Mucosa of descending colon (tissue), 3 donors: ENCODE results near the gene ERCC8. TPM values are rescaled to one million over a fixed set of nuclear protein-coding genes. Genes with fewer than 3 reads are reported as not detected.

ENCODE experiments used
- ATAC-seq: fragments of 200-7000 bp; cut with Tn5 transposase; one replicate; pipeline ENCODE4 v1.9.1; 2020; ENCODE audit warnings: mild to moderate bottlenecking, moderate library complexity
- DNase-seq, 3 donors: peaks; one replicate each; pipeline ENCODE4 v3.0.0-alpha.2; 2020
- H3K36me3 ChIP-seq: fragments of 200-600 bp; one replicate; pipeline ENCODE4 v1.8.0; 2021; ENCODE audit warnings: low read depth, mild to moderate bottlenecking
- H3K4me1 ChIP-seq: fragments of 200-600 bp; one replicate; pipeline ENCODE4 v1.8.0; 2021; ENCODE audit warnings: low read depth, mild to moderate bottlenecking
- H3K4me3 ChIP-seq: fragments of 200-600 bp; one replicate; pipeline ENCODE4 v1.8.0; 2021; ENCODE audit warnings: mild to moderate bottlenecking
- H3K9me3 ChIP-seq: fragments of 200-600 bp; one replicate; pipeline ENCODE4 v1.8.0; 2021; ENCODE audit warnings: mild to moderate bottlenecking
- CTCF ChIP-seq: fragments of 200-600 bp; IDR thresholded peaks from one replicate; pipeline ENCODE4 v1.8.0; 2022; ENCODE audit warnings: antibody characterized with exemption, mild to moderate bottlenecking
- intact Hi-C, 2 donors: fragments of 100-400 bp; cut with DNase I in 1 of 2; cut with micrococcal nuclease in 1 of 2; formaldehyde crosslinking; loops; one replicate each; pipeline versions ENCODE4 v1.11.0 to v1.11.1; 2022; cut with DNase I, micrococcal nuclease
- total RNA-seq, 3 donors: library from RNA; stranded (reverse); fragmentation: NEBNext Ultra II Directional in 2 of 3; extraction: Animal tissue kit (Norgen Biotek cat#: 25700) in 2 of 3; gene quantifications; one replicate each; pipeline versions ENCODE4 v1.2.1 to v1.2.4, GENCODE V29; 2021 to 2023
- donor health status: DM: no; HTN: no; CAD: no; lungs with moderate emphysema.
- donor health status: DM: no; HTN: no; CAD: no.
- donor health status: DM: no; HTN: yes; CAD: no.

Gene ERCC8
- total RNA-seq, 3 donors from 2014 or later: 8.2 to 9.1 (median 8.8) TPM

- ATAC-seq: no peak
- DNase-seq: no peak
Measured at GRCh38 chr5:60856066-60856465, 88.8 kb downstream of the ERCC8 start.

GRCh38 chr5:60852940-60853339 lies 91.9 kb downstream of the ERCC8 start:
- intact Hi-C loops: no loop called here
- Histone ChIP-seq H3K4me3 (no peak overlapping the region), H3K9me3 (no peaks in the 10 kb centered on the region), H3K36me3 (no peaks in the 10 kb centered on the region), H3K4me1 (no peaks in the 10 kb centered on the region)
- no peak for TF ChIP-seq CTCF
- DNase-seq (no peak), ATAC-seq (no peak)

More at GRCh38 chr5:60856066-60856465, 88.8 kb downstream of the ERCC8 start:
- no peaks in the 10 kb centered on the region for H3K9me3 ChIP-seq
- no peak overlapping the region for H3K4me3 ChIP-seq
- no peaks in the 10 kb centered on the region for H3K4me1 ChIP-seq
- intact Hi-C loops: no loop called here
- TF ChIP-seq CTCF: no peak
- no peaks in the 10 kb centered on the region for H3K36me3 ChIP-seq

GRCh38 chr5:60852317-60852716 lies 92.6 kb downstream of the ERCC8 start:
- no peak overlapping the region for H3K4me3 ChIP-seq
- ATAC-seq: no peak
- H3K36me3 ChIP-seq: no peaks in the 10 kb centered on the region
- no peak for TF ChIP-seq CTCF
- DNase-seq: no peak
- intact Hi-C loops: no loop called here
- no peaks in the 10 kb centered on the region for H3K9me3 ChIP-seq
- no peaks in the 10 kb centered on the region for H3K4me1 ChIP-seq

GRCh38 chr5:60851626-60852025 lies 93.2 kb downstream of the ERCC8 start:
- Histone ChIP-seq H3K4me1 (no peaks in the 10 kb centered on the region), H3K36me3 (no peaks in the 10 kb centered on the region), H3K4me3 (no peak overlapping the region), H3K9me3 (no peaks in the 10 kb centered on the region)
- DNase-seq (no peak), ATAC-seq (no peak)
- TF ChIP-seq CTCF: no peak
- intact Hi-C loops: no loop called here

GRCh38 chr5:60846298-60846697 lies 98.6 kb downstream of the ERCC8 start:
- ATAC-seq (no peak), DNase-seq (no peak)
- Histone ChIP-seq H3K4me1 (no peaks in the 10 kb centered on the region), H3K9me3 (no peaks in the 10 kb centered on the region), H3K4me3 (no peak overlapping the region), H3K36me3 (no peaks in the 10 kb centered on the region)
- no peak for TF ChIP-seq CTCF
- intact Hi-C loops: loop anchor here in 1 of 2 donors (10.0 kb wide), 1 partner anchor 151 kb away; no protein-coding TSS in a partner anchor
